Activated CD8-positive, alpha-beta memory T cell treated with anti-CD3 and anti-CD28 coated beads for 48 hours (primary cell): ENCODE results near the gene CNOT6L.

Source experiments
- DNase-seq, 3 experiments: peaks; one replicate each; pipeline ENCODE4 v3.0.0-alpha.2; 2020; ENCODE audit warnings: low read depth in 2 of 3, low spot score in 2 of 3

Gene CNOT6L

DNA sequence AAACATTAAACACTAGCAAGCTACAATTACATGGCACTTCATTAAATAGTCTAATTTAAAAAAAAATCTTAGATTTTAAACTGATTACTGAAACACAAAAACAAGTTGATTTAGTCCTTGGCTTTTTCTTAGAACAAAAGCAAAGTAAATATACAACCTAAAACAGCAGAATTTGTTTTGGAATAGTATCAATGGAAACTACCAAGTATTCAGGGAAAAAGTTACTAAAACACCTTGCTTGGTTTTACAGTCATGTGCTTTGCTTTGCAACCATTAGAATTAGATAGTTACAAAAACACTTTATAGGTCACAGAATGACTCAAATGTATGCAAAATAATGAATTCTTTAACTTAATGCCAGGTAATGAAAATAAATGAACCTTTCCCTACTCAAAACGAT is 105.3 kb downstream of the CNOT6L start:
- no peak for DNase-seq

GRCh38 chr4:77712675-77713074 is 106.5 kb downstream of the CNOT6L start:
- DNase-seq, result no peak

DNA sequence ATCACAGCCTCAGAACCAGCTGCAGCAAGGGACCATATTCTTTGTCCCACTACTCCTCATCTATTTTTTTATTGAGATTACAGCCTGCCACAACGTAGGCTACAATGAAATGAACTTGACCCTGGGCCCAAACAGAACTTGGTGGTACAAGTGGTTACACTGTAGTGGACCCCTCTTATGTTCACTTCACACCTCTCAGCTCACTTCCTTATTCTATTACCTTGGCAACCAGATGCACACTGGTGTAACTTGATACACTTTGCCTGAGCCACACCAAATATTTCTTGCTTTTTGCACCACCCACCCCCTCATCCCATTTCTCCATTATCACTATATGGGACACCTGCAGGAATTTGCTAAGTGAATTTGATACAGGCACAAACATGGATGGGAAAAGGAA is 107.7 kb downstream of the CNOT6L start:
- DNase-seq, result no peak

DNA sequence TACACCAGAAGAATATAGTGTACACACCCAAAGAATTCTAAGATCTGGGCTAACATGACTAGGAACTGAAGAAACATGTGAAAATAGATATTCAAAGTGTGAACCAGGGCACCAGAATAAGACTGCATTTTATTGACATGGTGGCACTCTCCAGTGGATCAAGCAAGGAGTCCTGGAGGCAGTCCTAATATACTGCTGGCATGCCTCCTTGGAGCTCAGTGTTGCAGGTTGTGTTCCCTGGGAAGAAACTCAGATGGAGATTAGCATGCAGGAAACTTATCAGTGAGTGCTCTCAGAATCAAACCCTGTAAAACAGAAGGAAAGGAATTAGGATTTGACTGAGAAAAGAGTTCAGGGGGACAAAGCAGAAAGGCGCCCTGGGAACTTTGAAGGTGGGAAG is 108.5 kb downstream of the CNOT6L start:
- DNase-seq, result no peak

- DNase-seq, result no peak
Measured at GRCh38 chr4:77710059-77710458, 109.1 kb downstream of the CNOT6L start.

- DNase-seq, result no peak
Measured at GRCh38 chr4:77706717-77707116, 112.5 kb downstream of the CNOT6L start.

GRCh38 chr4:77703666-77704065 is 115.5 kb downstream of the CNOT6L start:
- no peak for DNase-seq

DNA sequence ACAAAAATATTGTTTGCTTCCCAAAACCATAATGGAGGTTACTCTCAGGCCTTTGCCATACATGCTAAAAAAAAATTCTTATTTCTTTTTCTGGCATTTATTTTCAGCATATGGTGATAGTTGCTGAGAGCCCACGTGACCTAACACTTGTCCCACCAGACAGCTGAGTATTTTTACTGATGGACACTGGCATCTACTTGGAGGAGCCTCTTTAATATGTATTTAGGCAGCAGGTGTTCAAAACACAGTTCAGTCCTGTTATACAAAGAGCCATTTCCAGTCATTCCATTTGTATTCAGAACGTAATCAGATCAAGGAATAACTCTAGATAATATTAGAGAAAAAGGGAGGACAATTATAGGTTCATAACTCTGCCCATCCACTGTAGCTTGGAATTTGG is 118.0 kb downstream of the CNOT6L start:
- no peak for DNase-seq

DNA sequence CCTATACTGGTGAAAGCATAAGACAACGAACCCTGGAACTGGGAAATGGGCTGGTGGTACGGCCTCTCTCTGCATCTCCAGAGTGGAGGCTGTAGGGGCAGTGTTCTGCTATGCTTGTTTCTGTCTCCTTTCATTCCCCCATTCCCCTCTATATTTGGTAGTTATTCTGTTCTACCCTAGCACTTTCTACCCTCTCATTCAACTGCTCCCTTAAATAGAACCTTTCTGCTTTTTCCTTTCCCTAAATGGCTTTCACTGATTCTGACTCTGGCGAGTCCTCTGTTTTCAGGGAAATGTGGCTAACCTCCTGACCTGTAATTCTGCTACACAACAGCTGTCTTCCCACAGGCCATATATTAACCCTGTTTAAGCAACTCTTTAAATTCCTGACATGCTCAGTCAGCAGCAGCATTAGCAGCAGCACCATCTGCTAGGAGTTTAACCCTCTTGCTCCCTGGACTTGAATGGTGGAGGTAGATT is 119.4 kb downstream of the CNOT6L start:
- no peak for DNase-seq

GRCh38 chr4:77697860-77698590 is 121.1 kb downstream of the CNOT6L start:
- DNase-seq, result no peak

GRCh38 chr4:77695774-77696173 is 123.4 kb downstream of the CNOT6L start:
- no peak for DNase-seq

- no peak for DNase-seq
Measured at GRCh38 chr4:77692847-77693432, 126.2 kb downstream of the CNOT6L start.

GRCh38 chr4:77681792-77682191 is 137.4 kb downstream of the CNOT6L start:
- DNase-seq, result no peak

DNA sequence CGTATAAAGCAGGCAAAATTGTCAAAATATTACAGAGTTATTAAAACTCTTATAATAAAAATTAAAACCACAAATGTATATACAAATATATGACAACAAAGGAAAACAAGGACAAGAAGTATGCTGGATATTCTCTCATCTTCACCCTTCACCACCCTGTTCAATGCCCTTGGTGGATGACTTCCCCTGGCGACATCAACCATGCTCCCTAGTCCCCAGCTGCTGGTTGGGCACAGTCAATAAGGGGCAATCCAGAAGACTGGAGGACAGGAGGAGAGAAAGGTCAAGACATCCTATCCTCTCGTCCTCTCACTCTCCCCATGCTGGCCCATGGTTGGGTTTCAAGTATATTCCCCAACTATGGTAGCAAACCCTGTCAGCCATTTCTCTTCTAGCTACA is 142.3 kb downstream of the CNOT6L start:
- DNase-seq, result no peak

DNA sequence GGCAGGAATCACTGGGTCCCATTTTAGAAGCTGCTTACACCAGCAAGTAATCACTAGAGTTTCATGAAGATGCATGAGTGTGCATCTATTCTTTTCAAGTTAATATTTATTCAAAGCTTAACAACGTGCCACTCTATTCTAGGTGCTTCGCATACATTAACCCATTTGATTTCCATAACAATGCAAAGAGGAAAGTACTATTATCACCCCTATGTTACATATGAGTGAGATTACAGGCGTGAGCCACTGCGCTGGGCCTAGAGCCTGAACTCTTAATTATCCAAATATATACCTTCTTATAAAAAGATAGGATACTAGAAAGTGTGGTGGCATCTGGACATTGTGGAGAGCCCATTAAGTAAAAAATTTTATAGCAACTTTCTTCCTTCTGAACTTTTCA is 148.1 kb downstream of the CNOT6L start:
- no peak for DNase-seq

- DNase-seq, result no peak
Measured at GRCh38 chr4:77669946-77670590, 149.1 kb downstream of the CNOT6L start.

GRCh38 chr4:77665381-77666069 is 153.6 kb downstream of the CNOT6L start:
- DNase-seq, result no peak
